SK-MEL-5 (cell line): ENCODE results near the gene PTPRG. TPM values are rescaled to one million over a fixed set of nuclear protein-coding genes. Genes with fewer than 3 reads are reported as not detected.
"Not testable (repeated sequence)": the region's sequence is repeated elsewhere in the genome, so short reads cannot be mapped to it uniquely, and the experiment has no call there.

ENCODE experiments used
- DNase-seq: peaks from one replicate; pipeline ENCODE4 v3.0.0-alpha.2; 2016; ENCODE audit warnings: low read depth, low spot score
- in situ Hi-C: cut with HindIII; loops from 2 replicates; pipeline ENCODE4 v1.10.0; 2016; ENCODE audit warnings: low sequenced_read_pairs, high pct_unique_total_duplicates, low pct_unique_long_range_greater_than_20kb
- total RNA-seq: library from RNA; depleted of rRNA; stranded (reverse); fragments of >200 nt; shearing (Covaris generic); gene quantifications from 2 replicates; pipeline ENCODE4 v1.2.3, GENCODE V29; 2014

The PTPRG gene
- total RNA-seq, 1 experiment from 2014 or later: 35.3 TPM

GRCh38 chr3:62011666-62012065 lies 450.3 kb downstream of the PTPRG start:
- no peak for DNase-seq
- in situ Hi-C loops: no loop called here

GRCh38 chr3:62013951-62014350 lies 452.6 kb downstream of the PTPRG start:
- no peak for DNase-seq
- in situ Hi-C loops: no loop called here

- in situ Hi-C loops: no loop called here
- no peak for DNase-seq
These were observed 453.7 kb downstream of the PTPRG start for GRCh38 chr3:62015111-62015510.

GRCh38 chr3:62019906-62020305 lies 458.5 kb downstream of the PTPRG start:
- no peak for DNase-seq
- in situ Hi-C loops: no loop called here

- no peak for DNase-seq
- in situ Hi-C loops: no loop called here
These were observed 459.3 kb downstream of the PTPRG start for GRCh38 chr3:62020706-62021105.

GRCh38 chr3:62022312-62022711 lies 460.9 kb downstream of the PTPRG start:
- in situ Hi-C loops: no loop called here
- DNase-seq: no peak

- in situ Hi-C loops: no loop called here
- DNase-seq: no peak
These were observed 463.5 kb downstream of the PTPRG start for GRCh38 chr3:62024882-62025281.

GRCh38 chr3:62025913-62026312 lies 464.5 kb downstream of the PTPRG start:
- DNase-seq: no peak
- in situ Hi-C loops: no loop called here

GRCh38 chr3:62027241-62027640 lies 465.9 kb downstream of the PTPRG start:
- in situ Hi-C loops: no loop called here
- DNase-seq: no peak

GRCh38 chr3:62027796-62028195 lies 466.4 kb downstream of the PTPRG start:
- DNase-seq: peak; percentile 38
- in situ Hi-C loops: no loop called here

GRCh38 chr3:62028236-62028635 lies 466.9 kb downstream of the PTPRG start:
- DNase-seq: peak; percentile 4
- in situ Hi-C loops: no loop called here

GRCh38 chr3:62032738-62033137 lies 471.4 kb downstream of the PTPRG start:
- in situ Hi-C loops: no loop called here
- DNase-seq: no peak

- in situ Hi-C loops: no loop called here
- no peak for DNase-seq
These were observed 474.2 kb downstream of the PTPRG start for GRCh38 chr3:62035402-62036057.

- in situ Hi-C loops: no loop called here
- DNase-seq: no peak
These were observed 475.4 kb downstream of the PTPRG start for GRCh38 chr3:62036726-62037125.

GRCh38 chr3:62038798-62039197 lies 477.4 kb downstream of the PTPRG start:
- in situ Hi-C loops, DNase-seq: not testable (repeated sequence)

GRCh38 chr3:62039586-62039985 lies 478.2 kb downstream of the PTPRG start:
- in situ Hi-C loops: no loop called here
- no peak for DNase-seq

GRCh38 chr3:62041681-62042080 lies 480.3 kb downstream of the PTPRG start:
- in situ Hi-C loops: no loop called here
- no peak for DNase-seq

- in situ Hi-C loops: no loop called here
- DNase-seq: no peak
These were observed 483.6 kb downstream of the PTPRG start for GRCh38 chr3:62044874-62045411.

GRCh38 chr3:62046326-62046725 lies 485.0 kb downstream of the PTPRG start:
- DNase-seq: no peak
- in situ Hi-C loops: no loop called here

- in situ Hi-C loops: no loop called here
These were observed 487.2 kb downstream of the PTPRG start for GRCh38 chr3:62048577-62048976.

More at GRCh38 chr3:62048577-62048976, 487.2 kb downstream of the PTPRG start:
- no peak for DNase-seq
